Tibial nerve (tissue), 4 donors: ENCODE results near the gene EVA1C.

ENCODE experiments used
- CTCF ChIP-seq, 5 experiments: fragments of 200-600 bp in 3 of 5; fragments of 450-650 bp in 2 of 5; sonication (generic) in 3 of 5; IDR thresholded peaks; one replicate each; pipeline ENCODE4 v1.5.1; 2016 to 2019; ENCODE audit warnings: antibody characterized with exemption in 5 of 5, mild to moderate bottlenecking in 3 of 5, moderate library complexity in 2 of 5
- EP300 ChIP-seq, 2 donors: sonication (generic); formaldehyde crosslinking; IDR thresholded peaks; one replicate each; pipeline ENCODE4 v1.6.1; 2017; ENCODE audit warnings: antibody characterized with exemption in 2 of 2, mild to moderate bottlenecking in 1 of 2
- POLR2A ChIP-seq, 2 donors: fragments of 450-650 bp; IDR thresholded peaks; one replicate each; pipeline ENCODE4 v1.6.1; 2017; ENCODE audit warnings: antibody characterized with exemption in 2 of 2, mild to moderate bottlenecking in 2 of 2, moderate library complexity in 2 of 2

GRCh38 chr21:32476661-32477423 lies 64.3 kb downstream of the EVA1C start:
- TF ChIP-seq POLR2A (IDR thresholded peaks at IDR 0.05): no peak
- TF ChIP-seq CTCF (IDR thresholded peaks at IDR 0.05): no peak
- TF ChIP-seq EP300 (IDR thresholded peaks at IDR 0.05): no peak
